GM18505 (cell line): ENCODE data around the gene KCNMB2.

ENCODE experiments used
- ATAC-seq: cut with Tn5 transposase; IDR thresholded peaks from one replicate; pipeline ENCODE4 v1.9.1; 2021; ENCODE audit not compliant: unreplicated experiment
- POLR2A ChIP-seq: IDR thresholded peaks from 4 replicates; pipeline ENCODE4 v1.6.1; 2011; ENCODE audit warnings: borderline replicate concordance; ENCODE audit not compliant: insufficient read depth, insufficient read length; ENCODE audit errors: extremely low read depth

Gene KCNMB2

GRCh38 chr3:178562947-178563232 is 26.7 kb downstream of the KCNMB2 start:
- TF ChIP-seq POLR2A: no peak

GRCh38 chr3:178567611-178568010 is 31.4 kb downstream of the KCNMB2 start:
- no peak for ATAC-seq

More at GRCh38 chr3:178562947-178563232, 26.7 kb downstream of the KCNMB2 start:
- ATAC-seq: no peak

GRCh38 chr3:178568155-178568731 is 32.0 kb downstream of the KCNMB2 start:
- TF ChIP-seq POLR2A: no peak
- no peak for ATAC-seq

More at GRCh38 chr3:178567611-178568010, 31.4 kb downstream of the KCNMB2 start:
- TF ChIP-seq POLR2A: no peak

DNA sequence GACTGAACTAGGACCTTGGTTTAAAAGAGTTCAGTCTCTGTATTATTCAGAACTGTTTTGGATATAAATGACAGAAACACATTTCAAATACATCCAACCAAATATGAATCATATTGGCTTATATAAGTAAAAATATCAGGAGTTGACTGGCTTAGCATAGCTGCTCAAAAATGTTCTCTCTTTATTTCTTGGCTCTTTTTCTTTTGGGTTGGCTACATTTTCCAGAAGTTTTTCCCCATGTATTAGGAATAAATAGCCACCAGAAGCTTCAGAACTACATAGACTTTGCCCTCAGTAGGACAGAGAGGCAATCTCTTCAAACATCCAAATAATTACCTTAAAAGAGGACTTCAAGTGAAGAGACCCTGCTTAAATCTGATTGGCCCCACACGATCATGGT is 32.7 kb downstream of the KCNMB2 start:
- ATAC-seq: no peak
- TF ChIP-seq POLR2A: no peak

DNA sequence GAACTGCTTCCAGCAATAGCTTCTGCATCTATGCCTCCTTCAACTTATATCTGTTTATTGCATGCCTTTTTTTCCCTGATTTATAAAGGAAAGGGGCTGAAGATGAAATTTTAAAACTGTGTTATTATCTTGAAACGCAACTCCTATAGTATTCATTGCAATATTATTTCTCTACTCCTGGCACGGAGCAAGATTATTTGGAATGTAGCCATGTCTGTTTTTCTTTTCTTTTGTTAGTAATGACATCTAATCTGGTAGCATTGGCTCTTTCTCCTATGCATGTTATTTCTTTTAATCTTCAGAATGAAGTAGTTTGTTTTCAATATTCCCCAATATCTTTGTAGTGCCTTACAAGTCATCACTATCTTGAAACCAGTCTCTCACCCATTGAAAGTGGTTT is 33.6 kb downstream of the KCNMB2 start:
- no peak for TF ChIP-seq POLR2A
- no peak for ATAC-seq

DNA sequence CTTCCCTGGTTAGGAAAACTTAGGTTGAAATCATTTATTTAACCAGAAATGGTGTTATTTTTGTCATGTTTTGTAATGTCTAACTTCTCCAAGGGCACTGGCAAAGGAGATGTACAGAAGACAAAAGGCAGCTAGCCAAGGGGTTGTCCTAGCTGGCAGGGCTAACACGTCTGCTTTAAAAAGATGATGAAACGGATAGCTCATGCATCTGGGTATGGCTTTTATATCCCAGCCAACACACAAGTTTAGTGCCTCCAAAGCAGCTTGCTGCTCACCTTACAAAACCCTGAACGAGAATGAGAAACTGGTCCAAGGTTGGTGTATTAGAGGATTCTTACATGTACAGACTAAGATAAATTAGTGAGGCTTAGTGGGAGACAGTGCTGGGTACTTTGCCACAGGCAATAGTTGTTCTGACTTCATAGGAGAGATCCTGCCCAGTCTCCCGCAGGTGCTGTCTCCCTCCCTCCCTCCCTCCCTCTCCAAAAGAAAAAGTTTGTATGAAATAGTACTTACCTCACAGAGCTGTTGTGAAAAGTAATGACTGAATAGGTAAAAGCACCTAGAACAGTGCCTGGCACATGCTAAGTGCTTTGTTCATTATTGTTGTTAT is 47.8 kb downstream of the KCNMB2 start:
- ATAC-seq: no peak
- no peak for TF ChIP-seq POLR2A

GRCh38 chr3:178584722-178585380 is 48.6 kb downstream of the KCNMB2 start:
- no peak for ATAC-seq
- no peak for TF ChIP-seq POLR2A

DNA sequence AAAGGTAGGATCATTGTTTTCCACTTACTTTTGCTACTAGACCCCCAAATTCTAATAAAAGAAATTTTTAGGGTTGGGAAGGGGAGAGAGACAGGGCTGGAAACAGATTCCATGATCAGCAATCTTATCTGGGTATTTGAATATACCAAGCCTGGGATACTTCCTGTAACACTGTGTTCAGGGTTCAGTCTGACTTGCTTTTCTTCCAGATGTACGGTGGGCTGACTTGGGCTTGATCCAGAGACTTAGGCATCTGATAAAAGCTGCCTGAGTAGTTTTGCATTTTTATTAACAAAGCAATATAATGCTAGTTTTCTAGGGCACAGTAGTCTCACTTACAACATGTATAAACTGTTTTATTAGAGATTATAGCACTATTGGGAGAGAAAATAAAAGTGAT is 49.2 kb downstream of the KCNMB2 start:
- ATAC-seq: no peak
- TF ChIP-seq POLR2A: no peak

DNA sequence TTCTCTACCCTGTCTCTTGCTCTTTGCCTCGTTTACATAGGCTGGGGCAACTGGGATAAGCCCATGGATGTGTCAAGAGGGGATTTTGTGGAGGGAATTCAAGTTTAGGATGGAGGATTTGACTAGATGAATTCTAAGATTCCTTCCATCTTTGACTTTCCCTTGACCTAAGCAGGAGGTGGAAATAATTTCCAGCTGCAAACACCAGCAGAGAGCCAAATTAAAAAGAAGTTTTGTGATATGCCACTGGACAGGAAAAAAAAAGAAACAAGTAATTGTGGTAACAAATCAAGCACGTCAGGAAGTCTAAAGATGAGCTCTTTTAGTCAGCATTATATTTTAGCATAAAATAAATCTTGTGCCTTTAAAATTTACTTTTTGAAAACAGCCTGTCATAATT is 49.8 kb downstream of the KCNMB2 start:
- no peak for TF ChIP-seq POLR2A
- no peak for ATAC-seq

DNA sequence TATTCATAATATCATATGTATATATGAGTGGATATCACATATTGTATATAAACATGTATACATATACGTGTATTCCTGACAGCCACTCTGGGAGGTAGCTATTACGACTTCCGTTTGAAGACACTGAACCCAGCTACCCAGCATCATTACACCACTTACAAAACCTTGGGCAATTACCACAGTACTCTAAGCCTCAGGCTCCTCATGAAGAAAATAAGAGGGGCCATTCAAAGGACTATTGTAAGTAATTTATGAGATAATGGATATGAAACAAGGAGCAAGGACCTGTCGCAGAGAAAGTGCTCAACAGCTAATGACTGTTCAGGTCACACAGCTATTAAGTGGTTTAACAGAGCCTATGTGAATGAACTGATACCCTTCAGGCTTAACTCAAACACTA is 52.4 kb downstream of the KCNMB2 start:
- TF ChIP-seq POLR2A: no peak
- no peak for ATAC-seq

GRCh38 chr3:178593786-178594185 is 57.5 kb downstream of the KCNMB2 start:
- ATAC-seq: no peak
- no peak for TF ChIP-seq POLR2A

- no peak for ATAC-seq
- no peak for TF ChIP-seq POLR2A
Measured at GRCh38 chr3:178597371-178597770, 61.1 kb downstream of the KCNMB2 start.

GRCh38 chr3:178602856-178603255 is 66.6 kb downstream of the KCNMB2 start:
- no peak for ATAC-seq
- no peak for TF ChIP-seq POLR2A

GRCh38 chr3:178603735-178604134 is 67.5 kb downstream of the KCNMB2 start:
- TF ChIP-seq POLR2A: no peak
- ATAC-seq: peak; percentile 66
